H7 (cell line): ENCODE data around the gene GSTO2. TPM values are rescaled to one million over a fixed set of nuclear protein-coding genes. Genes with fewer than 3 reads are reported as not detected.

ENCODE experiments used
- DNase-seq: peaks from one replicate; pipeline ENCODE4 v3.0.0; 2012
- H3K27me3 ChIP-seq: 2 replicates; pipeline ENCODE4 v1.6.0; 2011; ENCODE audit warnings: mild to moderate bottlenecking, low read length; ENCODE audit not compliant: control insufficient read depth, insufficient read depth
- H3K36me3 ChIP-seq: replicated peaks from 2 replicates; pipeline ENCODE4 v1.5.1; 2011; ENCODE audit warnings: low read length; ENCODE audit not compliant: control insufficient read depth, insufficient read depth
- H3K4me3 ChIP-seq: 2 replicates; pipeline ENCODE4 v1.5.1; 2011; ENCODE audit warnings: low read depth, mild to moderate bottlenecking, control low read depth, low read length, moderate library complexity; ENCODE audit not compliant: insufficient read depth
- total RNA-seq: library from RNA; depleted of rRNA; stranded (reverse); fragments of >200 nt; shearing (Covaris generic); gene quantifications from 2 replicates; pipeline ENCODE4 v1.2.3, GENCODE V29; 2014; rRNA removed

GSTO2 gene
- total RNA-seq, 1 experiment from 2014 or later, result 15.2 TPM

- no peaks in the 10 kb centered on the region for H3K36me3 ChIP-seq
Observed at GRCh38 chr10:104351061-104351702, 82.2 kb downstream of the GSTO2 start.

GRCh38 chr10:104351919-104352318 lies 82.9 kb downstream of the GSTO2 start:
- Histone ChIP-seq H3K36me3 (no peaks in the 10 kb centered on the region), H3K27me3 (peaks cover 11% of the 10 kb centered on the region), H3K4me3 (no peak overlapping the region)
- DNase-seq, result no peak

More at GRCh38 chr10:104351061-104351702, 82.2 kb downstream of the GSTO2 start:
- H3K4me3 ChIP-seq, result no peak overlapping the region
- no peak for DNase-seq
- peaks cover 11% of the 10 kb centered on the region for H3K27me3 ChIP-seq

DNA sequence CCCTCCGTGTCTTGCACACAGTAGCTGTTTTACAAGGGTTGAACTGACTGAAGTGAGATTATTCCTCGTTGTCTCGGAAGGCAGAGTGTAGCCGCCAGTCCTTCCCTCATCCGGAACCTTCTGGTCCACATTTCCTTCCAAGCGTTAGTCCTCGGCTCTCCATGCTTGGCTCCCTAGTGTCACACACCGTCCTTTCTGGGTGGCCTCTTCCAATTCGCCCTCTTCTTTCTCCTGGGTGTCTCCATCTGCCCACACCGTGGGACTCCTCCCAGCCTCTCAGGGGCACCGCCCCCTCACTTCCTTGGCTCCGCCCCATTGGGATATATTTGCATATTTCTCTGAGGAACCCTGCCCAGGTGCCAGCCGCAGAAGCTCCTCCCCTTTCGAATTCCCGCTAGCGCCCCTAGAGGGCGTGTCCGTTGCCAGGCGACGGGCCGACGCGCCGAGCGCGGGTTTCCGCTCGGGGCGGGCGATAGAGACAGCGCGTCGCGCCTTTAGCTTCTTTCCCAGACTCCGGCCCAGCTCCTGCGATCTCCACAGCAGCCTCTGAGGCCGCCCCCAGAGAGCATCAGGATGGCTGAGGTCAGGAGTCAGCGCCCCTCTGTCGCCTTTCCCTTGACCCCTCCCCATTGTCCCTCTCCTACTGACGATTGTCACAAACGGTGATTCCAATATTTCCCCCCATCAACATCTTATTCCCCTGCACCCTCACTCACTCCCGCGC lies 84.5 kb downstream of the GSTO2 start, which contains the start of gene CFAP58:
TSS of gene CFAP58 (plus strand) at position 509 of the 724 bp plus-strand sequence. CDS start at position 574, 65 bp downstream.
- Histone ChIP-seq H3K4me3 (peak within 1 kb of the TSS; percentile 50), H3K36me3 (no peaks in the 10 kb centered on the region), H3K27me3 (peaks cover 11% of the 10 kb centered on the region)
- peak; percentile 87 for DNase-seq

Other genes starting within 250 kb of the GSTO2 start
- gene COL17A1, start 183.3 kb upstream of the GSTO2 start, total RNA-seq, result 0.59 and 1.0 TPM in 2 replicates
- 17.6 and 18.5 TPM in 2 replicates for gene SFR1, start 147.0 kb upstream of the GSTO2 start, total RNA-seq
- gene CFAP43, start 36.8 kb upstream of the GSTO2 start, total RNA-seq, result 0.21 and 0.30 TPM in 2 replicates
- 130 and 155 TPM in 2 replicates for gene GSTO1, start 14.3 kb upstream of the GSTO2 start, total RNA-seq
- 6.7 and 6.9 TPM in 2 replicates for gene ITPRIP, start 69.3 kb downstream of the GSTO2 start, total RNA-seq
- 0.62 and 2.0 TPM in 2 replicates for gene CFAP58, start 84.6 kb downstream of the GSTO2 start, total RNA-seq